ENCODE measurements around the gene SRBD1. TPM values are rescaled to one million over a fixed set of nuclear protein-coding genes. Genes with fewer than 3 reads are reported as not detected.

The SRBD1 gene
- total and polyA plus RNA-seq, 2 donors (not counting 1 experiment from before 2014, with no cell fraction given): 9.6 to 18.7 TPM

GRCh38 chr2:45505138-45505537 lies 105.9 kb downstream of the SRBD1 start:
- no peaks in the 10 kb centered on the region for H4K20me1 ChIP-seq (ENCODE audit: control insufficient read depth, extremely low read depth, insufficient read depth, low read length)
- H3K9me3 ChIP-seq (ENCODE audit: control insufficient read depth, insufficient read depth, low read depth, low read length): no peaks in the 10 kb centered on the region
- TF ChIP-seq EZH2 (IDR thresholded peaks at IDR 0.05; ENCODE audit: low read length, missing control alignments): no peak
- no peak for TF ChIP-seq CTCF (conservative IDR thresholded peaks at IDR 0.05 in 1 of 2, IDR thresholded peaks at IDR 0.05 in 1 of 2; ENCODE audit: low read depth in 1 of 2, low read length in 2 of 2)
- H3K79me2 ChIP-seq (ENCODE audit: control insufficient read depth, insufficient read depth, low read length): no peaks in the 10 kb centered on the region
- DNase-seq (ENCODE audit: low read depth in 2 of 2): no peak
- no peak overlapping the region for H3K9ac ChIP-seq (ENCODE audit: insufficient read depth, low read length)
- no peaks in the 10 kb centered on the region for H3K27me3 ChIP-seq (ENCODE audit: control insufficient read depth, insufficient read depth, low read length)
- H3K4me2 ChIP-seq (ENCODE audit: extremely low read depth, insufficient read depth, low read length): no peak overlapping the region
- H3K36me3 ChIP-seq (ENCODE audit: control insufficient read depth, insufficient read depth, low read length): no peaks in the 10 kb centered on the region
- no peak overlapping the region for H3K4me3 ChIP-seq (replicated peaks in 1 of 4; ENCODE audit: control extremely low read depth in 1 of 4, insufficient read depth in 1 of 4, low read depth in 3 of 4, low read length in 4 of 4)
- H3K4me1 ChIP-seq (ENCODE audit: control insufficient read depth, extremely low read depth, insufficient read depth, low read length): no peaks in the 10 kb centered on the region
- no peak overlapping the region for H2AFZ ChIP-seq (ENCODE audit: low read length)
- no peak overlapping the region for H3K27ac ChIP-seq (ENCODE audit: insufficient read depth, low read length)

- H3K36me3 ChIP-seq (ENCODE audit: control insufficient read depth, insufficient read depth, low read length): no peaks in the 10 kb centered on the region
- no peaks in the 10 kb centered on the region for H3K4me1 ChIP-seq (ENCODE audit: control insufficient read depth, extremely low read depth, insufficient read depth, low read length)
- no peak for DNase-seq (ENCODE audit: low read depth in 2 of 2)
- TF ChIP-seq EZH2 (IDR thresholded peaks at IDR 0.05; ENCODE audit: low read length, missing control alignments): no peak
- TF ChIP-seq CTCF (conservative IDR thresholded peaks at IDR 0.05 in 1 of 2, IDR thresholded peaks at IDR 0.05 in 1 of 2; ENCODE audit: low read depth in 1 of 2, low read length in 2 of 2): no peak
- H3K79me2 ChIP-seq (ENCODE audit: control insufficient read depth, insufficient read depth, low read length): no peaks in the 10 kb centered on the region
- no peak overlapping the region for H3K4me2 ChIP-seq (ENCODE audit: extremely low read depth, insufficient read depth, low read length)
- H3K27ac ChIP-seq (ENCODE audit: insufficient read depth, low read length): no peak overlapping the region
- H4K20me1 ChIP-seq (ENCODE audit: control insufficient read depth, extremely low read depth, insufficient read depth, low read length): no peaks in the 10 kb centered on the region
- H3K27me3 ChIP-seq (ENCODE audit: control insufficient read depth, insufficient read depth, low read length): no peaks in the 10 kb centered on the region
- H3K4me3 ChIP-seq (replicated peaks in 1 of 4; ENCODE audit: control extremely low read depth in 1 of 4, insufficient read depth in 1 of 4, low read depth in 3 of 4, low read length in 4 of 4): no peak overlapping the region
- H3K9ac ChIP-seq (ENCODE audit: insufficient read depth, low read length): no peak overlapping the region
- H3K9me3 ChIP-seq (ENCODE audit: control insufficient read depth, insufficient read depth, low read depth, low read length): no peaks in the 10 kb centered on the region
- no peak overlapping the region for H2AFZ ChIP-seq (ENCODE audit: low read length)
These were observed 112.2 kb downstream of the SRBD1 start for GRCh38 chr2:45498661-45499550.

DNA sequence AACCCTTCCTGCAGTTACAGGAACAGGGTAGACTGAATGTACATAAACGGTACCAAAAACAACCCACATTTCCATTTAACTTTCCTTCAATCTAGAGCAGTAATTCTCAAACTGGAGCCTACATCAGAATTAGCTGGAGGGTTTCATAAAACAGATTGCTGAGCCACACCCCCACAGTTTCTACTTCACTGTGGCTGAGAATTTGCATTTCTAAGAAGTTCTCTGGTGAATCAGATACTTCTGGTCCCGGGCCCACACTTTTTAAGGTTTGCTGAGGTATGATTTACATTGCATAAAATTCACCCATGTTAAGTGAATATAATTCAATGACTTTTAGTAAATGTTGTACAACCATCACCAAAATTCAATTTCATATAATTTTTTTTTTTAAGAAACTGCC lies 113.7 kb downstream of the SRBD1 start:
- H3K27ac ChIP-seq (ENCODE audit: insufficient read depth, low read length): no peak overlapping the region
- TF ChIP-seq EZH2 (IDR thresholded peaks at IDR 0.05; ENCODE audit: low read length, missing control alignments): no peak
- TF ChIP-seq CTCF (conservative IDR thresholded peaks at IDR 0.05 in 1 of 2, IDR thresholded peaks at IDR 0.05 in 1 of 2; ENCODE audit: low read depth in 1 of 2, low read length in 2 of 2): no peak

More for the DNA sequence above, 113.7 kb downstream of the SRBD1 start:
- DNase-seq (ENCODE audit: low read depth in 2 of 2): peak in 1 of 2 donors; percentile 65
- H3K27me3 ChIP-seq (ENCODE audit: control insufficient read depth, insufficient read depth, low read length): no peaks in the 10 kb centered on the region
- no peaks in the 10 kb centered on the region for H3K36me3 ChIP-seq (ENCODE audit: control insufficient read depth, insufficient read depth, low read length)
- H3K4me3 ChIP-seq (replicated peaks in 1 of 4; ENCODE audit: control extremely low read depth in 1 of 4, insufficient read depth in 1 of 4, low read depth in 3 of 4, low read length in 4 of 4): no peak overlapping the region
- no peak overlapping the region for H3K4me2 ChIP-seq (ENCODE audit: extremely low read depth, insufficient read depth, low read length)
- H4K20me1 ChIP-seq (ENCODE audit: control insufficient read depth, extremely low read depth, insufficient read depth, low read length): no peaks in the 10 kb centered on the region
- H2AFZ ChIP-seq (ENCODE audit: low read length): no peak overlapping the region
- H3K9ac ChIP-seq (ENCODE audit: insufficient read depth, low read length): no peak overlapping the region
- no peaks in the 10 kb centered on the region for H3K9me3 ChIP-seq (ENCODE audit: control insufficient read depth, insufficient read depth, low read depth, low read length)
- no peaks in the 10 kb centered on the region for H3K79me2 ChIP-seq (ENCODE audit: control insufficient read depth, insufficient read depth, low read length)
- H3K4me1 ChIP-seq (ENCODE audit: control insufficient read depth, extremely low read depth, insufficient read depth, low read length): no peaks in the 10 kb centered on the region

Data from fibroblast of lung (primary cell).